ENCODE data around the gene OAF.
A peak's percentile ranks its signal among the peaks of the same experiment; 100 is the strongest.

Gene OAF

GRCh38 chr11:120224361-120224760 lies 13.5 kb downstream of the OAF start:
- no peak for DNase-seq

DNA sequence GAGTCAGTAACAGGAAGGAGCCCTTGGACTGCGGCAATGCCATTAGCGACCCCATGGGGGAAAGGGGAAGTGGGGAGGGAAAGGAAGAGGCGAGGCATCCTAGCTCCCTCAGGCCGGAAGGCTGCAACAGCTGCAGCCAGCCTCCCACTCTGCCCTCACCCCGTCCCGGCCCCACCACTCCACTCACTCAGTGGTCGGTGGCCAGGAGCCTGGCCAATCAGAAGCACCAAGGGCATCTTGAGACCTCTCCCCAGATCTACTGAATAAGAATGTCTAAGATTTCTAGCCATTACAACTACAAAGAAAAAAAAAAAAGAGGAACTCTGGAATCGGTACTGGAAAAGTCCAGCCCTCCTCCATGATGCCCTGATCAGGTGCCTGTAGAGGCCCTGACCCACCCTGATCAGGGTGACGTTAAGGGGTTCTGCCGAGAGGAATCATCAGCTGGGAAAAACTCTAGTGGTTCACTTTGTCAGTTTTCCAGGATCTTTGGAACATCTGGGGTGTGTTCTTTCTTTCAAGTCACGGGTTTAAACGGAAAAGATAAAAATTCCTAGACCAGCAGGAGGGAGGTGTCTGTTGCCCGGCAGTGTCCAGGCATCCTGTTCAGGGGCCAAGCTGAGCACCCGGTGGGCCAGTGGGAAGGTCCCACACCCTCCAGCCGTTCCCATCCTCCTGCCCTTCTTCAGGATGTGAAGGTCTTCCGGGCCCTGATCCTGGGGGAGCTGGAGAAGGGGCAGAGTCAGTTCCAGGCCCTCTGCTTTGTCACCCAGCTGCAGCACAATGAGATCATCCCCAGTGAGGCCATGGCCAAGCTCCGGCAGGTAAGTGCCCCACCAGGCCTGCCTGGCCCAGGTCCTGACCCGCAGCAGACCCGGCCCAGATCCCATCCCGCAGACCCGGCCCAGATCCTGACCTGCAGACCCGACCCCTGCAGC lies 14.4 kb downstream of the OAF start:
- no peak for DNase-seq

- no peak for DNase-seq
Observed at GRCh38 chr11:120226242-120226641, 15.4 kb downstream of the OAF start.

GRCh38 chr11:120226714-120227113 lies 15.9 kb downstream of the OAF start:
- no peak for DNase-seq

- DNase-seq = no peak
Observed at GRCh38 chr11:120227228-120227852, 16.5 kb downstream of the OAF start.

GRCh38 chr11:120228794-120229384 lies 18.1 kb downstream of the OAF start:
- no peak for DNase-seq

DNA sequence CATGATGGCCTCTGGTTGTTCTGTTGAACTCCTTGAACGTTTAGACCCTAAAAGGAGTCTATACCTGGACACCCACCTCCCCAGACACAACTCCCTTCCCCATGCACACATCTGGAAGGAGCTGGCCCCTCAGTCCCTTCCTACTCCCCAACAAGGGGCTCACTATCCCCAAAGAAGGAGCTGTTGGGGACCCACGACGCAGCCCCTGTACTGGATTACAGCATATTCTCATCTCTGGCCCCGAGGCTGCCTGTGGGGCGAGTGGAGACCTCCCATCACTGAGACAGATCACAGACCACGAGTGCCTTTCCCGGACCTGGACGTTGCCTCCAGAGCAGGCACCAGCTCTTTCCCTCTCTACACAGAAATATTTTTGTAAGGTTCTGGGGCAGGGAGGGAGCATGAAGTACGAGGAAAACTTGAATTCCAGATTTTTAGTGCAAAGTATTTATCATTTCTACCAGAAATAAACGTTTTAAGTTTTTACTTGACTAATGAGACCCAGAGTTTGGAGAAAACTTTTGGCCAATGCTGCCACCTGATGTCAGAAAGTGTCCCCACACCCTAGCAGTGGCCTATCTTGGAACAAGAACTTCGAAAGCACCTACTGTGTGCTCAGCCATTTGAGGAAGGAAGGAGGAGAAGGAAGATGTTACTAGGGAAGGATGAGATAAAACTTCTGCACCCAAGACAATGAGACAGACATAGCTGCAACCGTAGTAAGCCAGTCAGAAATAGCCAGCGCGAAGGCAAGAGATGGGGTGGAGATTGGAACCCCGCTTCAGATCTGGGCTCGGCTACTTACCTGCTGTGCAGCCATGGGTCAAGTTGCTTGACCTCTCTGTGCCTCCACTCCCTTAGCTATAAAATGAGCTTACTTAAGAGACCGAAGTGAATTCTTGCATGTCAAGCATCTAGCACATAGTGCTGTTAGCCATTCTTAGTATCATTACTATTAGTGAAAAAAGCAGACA lies 18.9 kb downstream of the OAF start:
- DNase-seq = no peak

DNA sequence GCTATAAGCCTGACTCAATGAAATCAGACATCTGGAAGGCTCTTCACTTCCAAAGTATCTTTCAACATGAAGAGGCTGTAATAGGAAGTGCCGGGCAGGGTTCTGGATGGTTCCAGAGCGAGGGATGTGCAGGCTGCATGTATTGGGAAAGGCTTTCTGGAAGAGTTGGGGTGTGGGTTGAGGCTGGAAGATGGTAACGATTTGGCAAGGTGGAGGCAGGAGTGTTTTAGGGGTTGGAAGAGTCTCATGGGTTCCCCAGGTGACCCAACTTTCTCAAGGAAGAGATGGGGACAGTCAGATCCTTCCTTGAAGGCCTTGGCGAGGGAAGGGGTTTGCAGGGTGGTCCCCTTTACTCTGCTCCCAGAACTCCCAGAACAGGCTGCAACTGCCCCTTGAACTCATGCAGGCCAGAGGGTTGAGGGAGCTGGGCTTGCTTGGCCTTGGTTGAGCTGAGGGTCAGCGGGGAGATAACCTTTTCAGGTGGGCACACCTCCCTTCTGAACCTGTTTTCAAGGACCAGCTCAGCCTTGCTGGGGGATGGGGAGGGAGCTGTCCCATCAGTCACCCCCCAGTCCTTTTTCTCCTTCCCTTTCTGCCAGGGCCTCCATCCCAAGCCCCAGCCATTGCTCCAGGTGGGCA lies 19.7 kb downstream of the OAF start:
- DNase-seq = no peak

DNA sequence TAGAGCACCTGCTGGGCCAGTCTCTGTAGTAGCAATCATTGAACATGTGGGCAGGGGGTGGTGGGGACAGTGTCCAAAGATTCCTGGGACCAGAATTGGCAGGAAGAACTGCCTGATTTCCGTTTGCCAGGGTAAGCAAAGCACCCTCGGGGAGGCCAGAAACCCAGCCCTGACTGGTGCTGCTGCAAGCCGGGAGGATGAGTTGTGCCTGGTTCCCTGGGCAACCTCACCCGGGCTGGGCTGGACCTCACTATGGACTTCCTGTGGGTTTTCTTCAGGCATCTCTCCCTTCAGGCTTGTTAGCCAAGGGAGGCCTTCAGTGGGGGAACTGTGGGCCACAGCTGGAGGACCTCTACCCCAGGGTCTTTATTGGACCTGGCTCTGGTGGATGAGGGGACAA lies 21.1 kb downstream of the OAF start:
- DNase-seq = no peak

- no peak for DNase-seq
Observed at GRCh38 chr11:120233207-120233803, 22.5 kb downstream of the OAF start.

GRCh38 chr11:120235024-120235628 lies 24.3 kb downstream of the OAF start:
- DNase-seq = peak; percentile 32

GRCh38 chr11:120236169-120237107 lies 25.6 kb downstream of the OAF start:
- no peak for DNase-seq

DNA sequence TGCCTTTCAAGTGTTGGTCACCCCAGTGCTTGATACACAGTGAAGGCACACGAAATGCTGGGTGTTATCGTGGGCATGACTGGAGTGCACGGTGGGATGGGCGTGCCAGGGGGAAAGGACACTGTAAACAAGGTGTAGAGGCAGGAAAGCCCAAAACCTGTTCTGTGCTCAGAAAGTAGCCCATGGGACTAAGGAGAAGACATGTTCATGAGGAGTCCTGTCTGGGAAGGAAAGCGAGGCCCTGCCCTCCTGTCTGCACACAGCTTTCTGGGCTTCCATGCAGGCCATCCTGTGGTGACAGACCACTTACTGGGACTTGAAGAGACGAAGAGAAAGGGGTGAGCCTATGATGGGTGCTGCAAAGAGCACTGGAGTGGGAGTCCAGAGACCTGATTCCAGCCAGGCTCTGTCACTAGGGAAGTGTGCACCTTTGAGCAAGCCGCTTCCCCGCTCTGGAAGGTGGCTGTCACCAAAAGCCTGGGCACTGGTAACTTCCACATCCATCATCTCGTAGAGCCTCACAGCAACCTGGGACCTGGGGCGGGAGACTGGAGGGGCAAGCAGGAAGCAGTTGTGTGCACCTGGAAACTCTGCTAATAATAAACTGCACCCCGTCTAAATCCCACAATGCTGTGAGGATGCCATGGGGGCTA lies 28.3 kb downstream of the OAF start:
- DNase-seq = no peak

GRCh38 chr11:120239713-120240640 lies 29.1 kb downstream of the OAF start, which contains the start of gene POU2F3:
POU2F3 (plus strand) TSS chr11:120240140; CDS start chr11:120240344, 204 bp downstream.
- no peak for DNase-seq

GRCh38 chr11:120240866-120241265 lies 30.0 kb downstream of the OAF start:
- DNase-seq = no peak

- DNase-seq = no peak
Observed at GRCh38 chr11:120241277-120241676, 30.4 kb downstream of the OAF start.

GRCh38 chr11:120243221-120243620 lies 32.4 kb downstream of the OAF start:
- DNase-seq = no peak

All from activated CD4-positive, alpha-beta T cell treated with anti-CD3 and anti-CD28 coated beads for 1 hour (primary cell).